HuH-7 (cell line): ENCODE results near the gene GJB4.
A peak's percentile ranks its signal among the peaks of the same experiment; 100 is the strongest.

Experiments
- DNase-seq: peaks from one replicate; pipeline ENCODE4 v3.0.0; 2011; ENCODE audit warnings: low spot score

Gene GJB4

DNA sequence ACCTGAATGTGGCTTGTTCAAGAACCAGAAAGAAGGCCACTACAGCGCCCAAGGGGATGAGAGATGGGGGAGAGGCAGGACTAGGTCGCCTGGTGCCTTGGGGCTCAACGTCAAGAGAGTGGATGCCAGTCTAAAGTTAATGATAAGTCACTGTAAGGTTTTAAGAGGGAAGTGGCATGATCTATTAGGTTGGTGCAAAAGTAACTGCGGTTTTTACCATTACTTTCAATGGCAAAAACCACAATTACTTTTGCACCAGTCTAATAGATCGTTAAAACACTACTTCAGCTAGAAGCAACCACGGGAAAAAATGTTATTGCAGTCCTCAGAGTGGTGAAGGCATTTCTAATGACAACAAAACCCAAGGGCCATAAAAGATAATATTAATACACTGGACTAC, 18.8 kb downstream of the GJB4 start:
- no peak for DNase-seq

DNA sequence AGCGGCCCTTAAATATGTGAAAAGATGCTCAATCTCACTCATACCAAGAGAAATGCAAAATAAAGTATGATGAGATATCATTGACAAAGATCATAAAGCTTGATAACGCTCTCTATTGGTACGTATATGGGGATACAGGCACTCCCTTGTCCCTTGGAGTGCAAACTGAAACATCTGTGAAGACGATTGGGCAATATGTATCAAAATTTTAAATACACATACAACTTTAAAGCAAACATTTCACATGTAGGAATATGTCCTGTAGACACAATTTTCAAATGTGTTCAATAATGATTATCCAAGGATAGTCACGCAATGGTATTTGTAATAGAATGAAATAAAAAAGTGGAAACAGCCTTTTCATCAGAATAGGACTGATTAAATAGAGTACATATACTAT, 19.5 kb downstream of the GJB4 start:
- DNase-seq, result no peak

DNA sequence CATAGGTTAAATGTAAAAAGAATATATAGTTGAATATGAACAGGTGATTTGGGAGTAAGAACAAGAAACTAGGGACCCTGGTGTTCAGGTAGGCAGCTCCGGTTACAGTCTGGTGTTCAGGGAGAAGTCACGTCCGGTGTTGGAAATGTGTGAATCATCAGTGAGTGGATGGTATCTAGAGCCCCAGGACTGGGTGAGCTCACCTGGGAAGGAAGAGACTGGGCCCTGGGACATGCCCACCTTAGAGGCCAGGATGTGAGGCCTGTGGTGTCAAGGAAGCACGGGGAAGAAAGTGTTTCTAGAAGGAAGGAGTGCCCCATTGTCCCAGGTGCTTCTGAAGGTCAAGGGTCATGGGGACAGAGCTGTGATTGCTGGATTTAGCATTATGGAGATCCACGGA, 20.0 kb downstream of the GJB4 start:
- DNase-seq, result no peak

DNA sequence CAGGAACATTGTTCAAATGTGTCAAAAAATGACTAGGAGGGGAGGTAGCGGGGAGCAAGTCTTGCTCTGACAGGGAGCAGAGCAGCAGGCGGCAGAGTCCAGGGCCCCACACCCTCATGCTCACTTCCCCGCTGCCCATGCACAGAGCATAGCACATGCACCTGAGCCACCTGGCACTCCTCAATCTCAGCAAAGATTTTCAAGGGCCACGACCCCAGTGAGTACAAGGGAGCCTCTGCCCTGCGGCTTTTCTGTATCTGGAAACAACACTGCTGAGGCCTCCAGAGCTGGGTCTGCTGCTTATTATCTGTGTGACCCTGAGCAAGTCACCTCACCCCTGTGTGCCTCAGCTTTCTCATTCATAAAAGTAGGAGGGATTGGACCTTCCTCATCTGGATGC, 20.4 kb downstream of the GJB4 start:
- no peak for DNase-seq

DNA sequence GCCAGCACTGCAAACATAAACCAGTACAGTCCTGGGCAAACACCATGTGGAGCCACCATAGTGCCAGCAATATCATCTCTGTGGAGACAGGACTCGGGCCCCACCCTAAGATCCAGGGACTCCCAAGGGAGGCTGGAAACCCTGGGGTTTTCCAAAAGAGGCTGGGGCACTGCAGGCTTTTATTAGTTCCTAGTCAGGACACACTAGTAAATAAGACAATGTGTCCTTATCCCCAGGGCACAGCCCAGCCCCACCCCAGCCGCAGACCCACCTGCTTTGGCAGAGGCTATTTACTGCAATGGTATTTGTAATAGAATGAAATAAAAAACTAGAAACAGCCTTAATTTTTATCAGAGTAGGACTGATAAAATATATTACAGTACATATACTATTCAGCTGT, 21.0 kb downstream of the GJB4 start:
- DNase-seq, result no peak

DNA sequence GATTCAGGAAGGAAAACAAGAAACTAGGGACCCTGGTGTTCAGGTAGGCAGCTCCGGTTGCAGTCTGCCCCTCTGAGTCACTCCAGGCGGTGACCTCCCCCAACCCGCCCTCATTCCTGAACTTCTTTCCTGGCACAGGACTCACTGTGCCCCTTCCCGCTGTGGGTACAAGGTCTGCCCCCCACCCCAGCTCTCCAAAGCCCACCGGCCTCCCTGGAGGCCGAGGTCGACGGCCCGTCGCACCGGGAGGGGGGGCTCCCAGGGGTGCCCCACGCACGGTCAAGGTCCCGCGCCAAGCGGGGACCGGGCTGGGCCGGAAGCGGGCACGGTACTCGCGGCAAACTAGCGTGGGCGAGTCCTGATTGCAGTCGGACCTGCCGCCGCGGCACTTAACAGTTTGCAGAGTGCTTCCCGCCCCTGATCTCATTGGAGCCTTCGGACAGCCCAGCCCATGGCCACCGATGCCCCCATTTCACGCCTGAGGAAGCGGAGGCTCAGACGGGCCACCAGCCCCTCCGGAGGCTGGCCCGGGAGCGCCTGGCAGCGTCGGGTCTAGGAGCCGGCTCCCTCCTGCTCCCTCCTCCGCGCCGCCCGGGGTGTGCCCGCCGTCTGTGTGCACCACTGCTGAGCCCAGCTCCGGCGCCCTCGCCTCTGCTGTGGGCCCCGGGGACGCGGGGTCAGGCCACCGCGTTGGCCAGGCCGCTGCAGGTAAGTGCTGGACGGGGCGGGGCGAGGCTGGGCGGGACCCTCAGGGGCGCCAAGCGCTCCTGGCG, 21.7 kb downstream of the GJB4 start, which contains the start of gene GJB3:
Gene GJB3 (plus strand): TSS at position 144 of the 773 bp plus-strand sequence. CDS start 3,549 bp downstream, outside the sequence.
- DNase-seq, result no peak

DNA sequence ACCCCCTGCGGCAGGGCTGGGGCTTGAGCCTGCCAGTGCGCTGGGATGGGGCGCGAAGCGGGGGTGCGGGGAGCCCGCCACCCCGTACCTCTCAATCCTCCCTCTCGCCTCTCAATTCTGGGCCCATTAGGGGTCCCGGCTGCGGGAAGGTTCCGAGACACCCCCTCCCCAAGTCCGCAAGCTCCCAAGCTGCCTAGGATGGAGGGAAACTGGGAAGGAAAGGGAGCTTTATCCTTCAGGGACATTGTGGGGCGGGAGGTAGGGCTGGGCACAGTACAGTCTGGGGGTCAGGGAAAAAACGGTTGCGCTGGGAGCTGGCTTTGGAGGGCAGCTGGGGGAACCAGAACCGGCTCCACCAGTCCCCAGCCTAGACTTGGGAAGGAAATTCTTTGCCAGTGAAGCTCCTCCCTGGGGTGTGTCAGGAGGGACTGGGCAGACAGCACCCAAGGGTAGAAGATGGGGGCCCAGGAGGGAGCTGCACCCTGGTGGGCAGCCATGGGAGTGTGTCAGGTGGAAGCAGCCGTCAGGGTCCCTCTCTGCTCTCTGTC, 22.4 kb downstream of the GJB4 start:
- no peak for DNase-seq

DNA sequence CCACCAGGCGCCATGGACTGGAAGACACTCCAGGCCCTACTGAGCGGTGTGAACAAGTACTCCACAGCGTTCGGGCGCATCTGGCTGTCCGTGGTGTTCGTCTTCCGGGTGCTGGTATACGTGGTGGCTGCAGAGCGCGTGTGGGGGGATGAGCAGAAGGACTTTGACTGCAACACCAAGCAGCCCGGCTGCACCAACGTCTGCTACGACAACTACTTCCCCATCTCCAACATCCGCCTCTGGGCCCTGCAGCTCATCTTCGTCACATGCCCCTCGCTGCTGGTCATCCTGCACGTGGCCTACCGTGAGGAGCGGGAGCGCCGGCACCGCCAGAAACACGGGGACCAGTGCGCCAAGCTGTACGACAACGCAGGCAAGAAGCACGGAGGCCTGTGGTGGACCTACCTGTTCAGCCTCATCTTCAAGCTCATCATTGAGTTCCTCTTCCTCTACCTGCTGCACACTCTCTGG, 25.2 kb downstream of the GJB4 start:
- DNase-seq, result no peak

GRCh38 chr1:34785231-34785874, 25.8 kb downstream of the GJB4 start:
- no peak for DNase-seq

DNA sequence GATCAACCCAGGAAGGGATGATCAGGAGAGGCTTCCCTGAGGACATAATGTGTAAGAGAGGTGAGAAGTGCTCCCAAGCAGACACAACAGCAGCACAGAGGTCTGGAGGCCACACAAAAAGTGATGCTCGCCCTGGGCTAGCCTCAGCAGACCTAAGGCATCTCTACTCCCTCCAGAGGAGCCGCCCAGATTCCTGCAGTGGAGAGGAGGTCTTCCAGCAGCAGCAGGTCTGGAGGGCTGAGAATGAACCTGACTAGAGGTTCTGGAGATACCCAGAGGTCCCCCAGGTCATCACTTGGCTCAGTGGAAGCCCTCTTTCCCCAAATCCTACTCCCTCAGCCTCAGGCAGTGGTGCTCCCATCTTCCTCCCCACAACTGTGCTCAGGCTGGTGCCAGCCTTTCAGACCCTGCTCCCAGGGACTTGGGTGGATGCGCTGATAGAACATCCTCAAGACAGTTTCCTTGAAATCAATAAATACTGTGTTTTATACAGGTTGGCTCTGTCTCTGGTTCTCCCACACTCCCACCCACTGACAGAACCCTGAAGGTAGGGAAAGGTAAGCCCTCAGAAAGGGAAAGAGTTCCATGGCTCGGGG, 26.4 kb downstream of the GJB4 start:
- no peak for DNase-seq

GRCh38 chr1:34786521-34787325, 27.2 kb downstream of the GJB4 start:
- peak; percentile 87 for DNase-seq

- DNase-seq, result peak; percentile 56
These were observed 28.2 kb downstream of the GJB4 start for GRCh38 chr1:34787461-34788420.

DNA sequence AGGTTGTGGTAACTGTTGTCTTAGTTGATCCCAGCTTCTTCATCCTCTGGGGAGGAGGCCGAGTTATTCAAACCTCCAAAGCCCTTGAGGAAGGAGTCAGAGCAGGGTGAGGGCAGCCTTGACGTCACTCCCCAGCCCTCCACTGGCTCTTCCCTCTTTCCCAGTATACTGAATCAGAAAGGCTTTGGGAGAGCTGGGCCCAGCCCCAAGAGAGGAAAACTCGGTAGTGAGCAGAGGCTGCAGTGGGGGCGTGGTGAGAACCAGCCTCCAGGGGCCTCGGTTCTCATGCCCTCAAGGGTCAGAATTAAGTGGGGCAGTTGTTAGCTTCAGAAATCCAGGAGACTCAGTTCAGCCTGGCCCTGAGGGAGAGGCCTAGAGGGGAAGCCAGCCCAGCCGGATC, 31.4 kb downstream of the GJB4 start:
- DNase-seq, result no peak

DNA sequence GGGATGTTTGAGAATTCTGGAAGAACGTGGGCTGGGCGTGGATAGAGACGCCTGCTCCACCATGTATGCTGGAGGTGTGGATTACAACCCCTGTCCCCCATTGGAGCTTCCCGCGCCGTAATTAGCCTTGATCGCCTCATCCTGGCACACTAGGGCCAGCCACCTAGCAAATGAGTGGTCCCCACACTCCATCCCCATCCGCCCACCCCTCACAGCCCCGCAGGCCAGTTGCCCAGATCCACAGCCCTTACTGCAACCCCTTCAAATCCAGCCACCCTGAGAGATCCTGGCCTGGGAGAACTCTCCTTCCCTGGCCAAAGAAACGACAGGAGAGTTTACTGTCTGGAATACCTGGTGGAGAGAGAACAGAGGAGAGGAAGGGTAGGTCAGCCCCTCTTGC, 32.9 kb downstream of the GJB4 start:
- DNase-seq, result no peak

- no peak for DNase-seq
These were observed 33.6 kb downstream of the GJB4 start, which contains the start of gene GJA4 for GRCh38 chr1:34792868-34793727. GJA4 (plus strand) TSS chr1:34792999; CDS start chr1:34794214, 1,215 bp downstream.

GRCh38 chr1:34794001-34794789, 34.7 kb downstream of the GJB4 start:
- no peak for DNase-seq

DNA sequence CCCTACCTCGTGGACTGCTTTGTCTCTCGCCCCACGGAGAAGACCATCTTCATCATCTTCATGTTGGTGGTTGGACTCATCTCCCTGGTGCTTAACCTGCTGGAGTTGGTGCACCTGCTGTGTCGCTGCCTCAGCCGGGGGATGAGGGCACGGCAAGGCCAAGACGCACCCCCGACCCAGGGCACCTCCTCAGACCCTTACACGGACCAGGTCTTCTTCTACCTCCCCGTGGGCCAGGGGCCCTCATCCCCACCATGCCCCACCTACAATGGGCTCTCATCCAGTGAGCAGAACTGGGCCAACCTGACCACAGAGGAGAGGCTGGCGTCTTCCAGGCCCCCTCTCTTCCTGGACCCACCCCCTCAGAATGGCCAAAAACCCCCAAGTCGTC, 35.2 kb downstream of the GJB4 start:
- DNase-seq, result no peak

GRCh38 chr1:34795916-34796315, 36.4 kb downstream of the GJB4 start:
- DNase-seq, result no peak

DNA sequence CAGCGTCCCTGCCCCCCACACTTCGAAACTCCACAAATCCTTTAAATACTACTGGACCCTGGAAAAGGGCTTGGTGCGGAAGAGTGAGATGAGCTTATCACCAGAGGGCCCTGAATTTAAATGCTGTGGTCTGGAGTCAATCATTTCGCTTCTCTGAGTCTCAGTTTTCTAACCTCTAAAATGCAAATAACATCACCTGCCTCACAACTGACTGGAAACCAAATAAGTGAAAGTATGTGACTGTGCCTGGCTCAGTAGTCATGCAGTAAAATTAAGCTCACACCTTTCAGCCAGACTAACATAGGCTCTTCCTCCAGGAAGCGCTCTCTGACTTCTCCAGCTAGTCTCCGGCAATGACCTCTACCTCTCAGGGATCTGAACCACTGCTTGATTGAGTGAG, 37.5 kb downstream of the GJB4 start:
- DNase-seq, result no peak
